Suppressor macrophage treated with lipopolysaccharide for 4 hours (primary cell): ENCODE results near the gene SLC9A9.

Source experiments
- DNase-seq: peaks from one replicate; pipeline ENCODE4 v3.0.0-alpha.2; 2020

Gene SLC9A9

GRCh38 chr3:143384076-143384475, 464.2 kb downstream of the SLC9A9 start:
- DNase-seq, result no peak

DNA sequence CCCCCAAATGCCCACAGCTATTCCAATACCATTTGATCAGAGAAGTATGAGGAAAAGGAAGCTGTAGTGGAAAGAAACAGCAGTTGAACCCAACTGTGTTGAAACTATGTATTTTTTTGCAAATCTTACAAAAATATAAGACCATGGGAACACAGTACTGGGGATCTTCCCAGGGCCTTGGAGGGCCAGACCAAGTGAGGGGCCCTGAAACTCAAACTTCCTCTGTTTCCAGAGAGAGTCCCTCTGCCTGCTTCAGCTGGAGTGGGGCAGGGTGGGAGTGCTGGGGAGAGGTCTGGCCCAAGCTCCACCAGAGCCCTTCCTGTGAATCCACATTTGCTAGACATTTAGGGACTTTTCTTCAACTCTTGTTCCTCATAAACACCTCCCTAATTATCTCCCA, 464.8 kb downstream of the SLC9A9 start:
- peak; percentile 15 for DNase-seq

- no peak for DNase-seq
Observed at GRCh38 chr3:143382816-143383215, 465.5 kb downstream of the SLC9A9 start.

DNA sequence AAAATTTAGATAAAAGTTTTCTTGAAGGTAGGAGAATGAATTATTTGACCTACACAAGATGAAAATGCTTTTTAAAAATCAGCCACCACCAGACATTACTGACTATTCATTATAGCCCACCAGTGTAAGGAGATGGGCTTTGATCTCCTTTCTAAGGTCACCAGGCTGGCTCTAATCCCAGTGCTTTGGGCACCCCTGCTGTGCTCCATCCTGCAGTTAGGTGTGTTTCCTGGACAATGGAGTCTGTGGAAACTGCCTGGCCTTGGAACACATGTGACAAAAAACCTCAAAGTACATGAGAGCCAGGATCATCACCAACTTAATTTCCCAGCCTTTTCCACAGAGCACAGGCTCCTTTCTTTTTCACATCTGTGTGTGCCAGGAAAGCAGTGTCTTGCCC, 467.8 kb downstream of the SLC9A9 start:
- DNase-seq, result no peak

DNA sequence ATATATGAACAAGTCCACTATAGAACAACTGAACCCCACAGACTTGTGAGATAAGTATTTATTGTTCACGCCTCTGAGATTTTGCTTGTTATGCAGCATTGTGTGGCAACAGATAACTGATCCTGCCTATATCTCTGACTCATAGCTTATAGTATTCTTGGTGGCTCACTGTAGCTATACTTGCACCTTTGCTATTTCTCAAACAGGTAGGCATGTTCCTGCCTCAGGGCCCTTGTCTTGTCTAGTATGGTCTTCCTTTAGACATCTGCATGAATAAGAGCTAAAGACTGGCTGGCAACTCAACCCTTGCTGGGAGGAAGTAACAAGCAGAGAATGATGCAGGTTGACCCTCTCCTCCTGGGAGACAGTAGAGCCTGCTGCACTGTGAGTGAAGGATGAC, 472.6 kb downstream of the SLC9A9 start:
- no peak for DNase-seq

GRCh38 chr3:143367171-143367570, 481.1 kb downstream of the SLC9A9 start:
- DNase-seq, result no peak

DNA sequence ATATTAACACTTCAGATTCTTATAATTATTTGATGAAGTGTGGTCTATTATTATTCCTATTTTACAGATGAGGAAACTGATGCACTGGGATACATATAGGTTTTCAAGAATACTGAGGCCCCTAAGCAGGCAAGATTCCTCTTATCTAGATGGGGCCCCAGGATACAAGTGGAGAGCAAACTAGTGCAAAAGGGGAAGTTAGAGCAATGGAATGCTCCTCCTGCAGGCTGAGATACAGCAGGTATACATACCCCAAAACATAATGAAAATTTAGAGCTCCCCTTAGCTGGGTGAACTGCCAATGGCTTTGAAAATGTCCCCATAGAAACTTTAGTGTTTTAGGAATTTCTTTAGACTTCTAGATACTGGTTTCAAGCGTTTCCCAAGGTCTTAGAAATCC, 481.6 kb downstream of the SLC9A9 start:
- DNase-seq, result no peak

DNA sequence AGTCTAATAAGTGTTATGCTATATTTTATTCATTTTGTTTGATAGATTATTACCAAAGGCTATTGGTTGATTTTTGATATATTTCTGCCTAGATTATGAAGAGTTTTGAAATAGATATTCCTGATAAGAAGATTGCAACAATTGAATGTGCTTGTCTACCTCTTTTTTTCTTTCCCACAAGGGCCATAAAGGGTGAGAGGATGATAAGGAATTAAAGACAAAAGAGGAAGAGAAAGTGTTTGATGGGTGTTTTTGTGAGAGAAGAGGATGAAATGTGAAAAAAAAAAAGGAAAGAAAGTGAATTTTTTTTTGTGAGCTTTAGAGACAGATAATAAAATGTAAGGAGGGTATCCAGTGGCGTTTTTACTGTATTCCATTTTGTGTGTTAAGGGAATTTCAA, 484.3 kb downstream of the SLC9A9 start:
- no peak for DNase-seq

GRCh38 chr3:143363276-143363675, 485.0 kb downstream of the SLC9A9 start:
- no peak for DNase-seq

- no peak for DNase-seq
Observed at GRCh38 chr3:143362115-143362991, 485.9 kb downstream of the SLC9A9 start.

- peak; percentile 6 for DNase-seq
Observed at GRCh38 chr3:143361589-143361988, 486.7 kb downstream of the SLC9A9 start.

DNA sequence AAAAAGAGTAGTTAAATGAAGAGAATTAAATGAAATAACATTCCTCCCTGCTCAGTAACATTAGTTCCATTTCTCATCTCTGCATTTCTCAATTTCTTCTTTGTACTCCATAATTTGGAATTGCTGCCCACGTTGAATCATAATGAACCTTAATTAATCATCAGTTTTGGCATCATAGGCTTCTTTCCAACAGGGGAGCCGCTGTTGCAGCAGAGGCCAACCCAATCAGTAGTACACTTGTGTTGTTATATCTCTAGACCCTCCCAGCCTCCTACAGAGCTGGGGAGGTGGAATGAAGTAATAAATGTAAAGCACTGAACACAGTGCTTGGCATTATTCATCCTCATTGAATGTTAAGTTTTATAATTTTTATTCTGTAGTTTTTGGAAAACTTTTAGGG, 488.0 kb downstream of the SLC9A9 start:
- no peak for DNase-seq

DNA sequence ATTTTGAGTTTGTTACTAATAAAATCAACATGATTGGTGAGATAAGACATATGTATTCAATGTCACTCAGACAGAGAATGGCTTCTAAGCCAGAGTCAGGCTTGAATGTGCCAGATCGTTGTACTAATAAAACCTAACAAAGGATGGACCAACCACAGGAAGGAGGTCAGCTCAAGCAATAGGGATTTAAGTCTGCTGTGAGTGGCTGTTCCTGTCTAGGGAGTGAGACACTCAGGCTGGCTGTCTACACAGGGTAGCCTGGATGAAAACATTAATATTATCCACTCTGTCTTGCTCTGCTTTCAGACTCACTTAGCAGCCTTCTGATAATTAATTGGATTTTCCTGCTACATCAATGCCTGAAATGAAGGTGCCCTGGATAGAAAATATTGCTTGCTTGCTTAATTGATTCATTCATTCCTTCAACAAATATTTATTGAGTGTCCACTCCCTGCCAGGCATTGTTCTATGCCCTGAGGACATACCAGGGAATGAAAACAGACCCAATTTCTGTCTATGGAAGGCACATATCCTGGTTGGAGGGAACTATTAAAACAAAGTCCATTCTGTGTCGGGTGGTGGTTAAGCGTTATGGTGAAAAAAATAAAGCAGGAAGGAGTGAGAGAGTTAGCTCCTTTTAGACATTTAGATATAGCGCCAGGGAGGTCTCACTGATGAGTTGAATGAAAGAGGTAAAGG, 489.3 kb downstream of the SLC9A9 start:
- no peak for DNase-seq

DNA sequence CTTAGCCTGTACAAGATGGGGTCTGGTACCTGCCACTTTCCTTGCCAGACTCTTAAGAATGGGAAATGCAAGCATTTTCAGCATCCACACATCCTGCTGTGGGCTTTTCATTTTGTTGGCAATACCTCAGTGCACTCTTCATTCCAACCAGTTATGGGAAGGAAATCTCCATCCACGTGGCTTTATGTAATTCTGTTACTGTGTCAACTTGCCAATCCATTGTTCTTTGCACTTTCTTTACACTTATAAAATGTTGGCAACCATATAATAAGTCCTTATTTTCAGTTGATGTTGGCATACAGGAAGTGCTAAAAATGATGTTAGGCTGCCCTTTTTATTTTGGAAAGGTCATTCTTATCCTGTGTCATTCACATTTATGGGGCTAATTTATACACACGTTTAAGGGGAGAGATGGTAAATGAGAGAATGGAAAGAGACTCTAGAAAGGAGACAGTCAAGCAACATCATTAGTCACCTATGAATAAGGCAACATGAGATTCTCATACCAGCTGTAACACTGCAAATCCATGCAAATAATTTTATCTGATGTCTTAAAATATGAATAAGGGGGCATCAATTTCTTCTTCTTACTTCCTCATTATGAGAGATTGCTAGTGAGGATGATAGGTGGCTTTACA, 490.0 kb downstream of the SLC9A9 start:
- DNase-seq, result no peak

DNA sequence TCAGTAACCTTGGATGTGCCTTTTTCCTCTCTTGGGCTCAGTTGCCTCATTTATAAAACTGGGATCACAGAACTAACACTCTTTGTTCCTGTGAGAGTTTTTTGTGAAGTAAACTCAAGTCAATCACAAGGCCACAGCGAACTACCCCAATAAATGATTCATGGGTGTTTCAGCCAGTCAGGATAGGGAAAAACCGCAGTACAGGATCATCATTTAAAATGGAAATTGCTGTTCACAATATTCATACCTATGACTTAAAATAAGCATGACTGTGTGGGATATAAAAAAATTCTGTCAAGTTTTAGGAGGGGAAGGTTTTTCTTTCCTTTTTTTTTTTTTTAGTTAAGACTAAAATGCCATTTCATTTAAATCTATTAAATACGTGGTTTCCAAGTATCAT, 490.6 kb downstream of the SLC9A9 start:
- no peak for DNase-seq

GRCh38 chr3:143356839-143357238, 491.4 kb downstream of the SLC9A9 start:
- DNase-seq, result no peak

GRCh38 chr3:143354342-143354741, 493.9 kb downstream of the SLC9A9 start:
- no peak for DNase-seq

- peak; percentile 52 for DNase-seq
Observed at GRCh38 chr3:143352850-143353550, 495.3 kb downstream of the SLC9A9 start.

DNA sequence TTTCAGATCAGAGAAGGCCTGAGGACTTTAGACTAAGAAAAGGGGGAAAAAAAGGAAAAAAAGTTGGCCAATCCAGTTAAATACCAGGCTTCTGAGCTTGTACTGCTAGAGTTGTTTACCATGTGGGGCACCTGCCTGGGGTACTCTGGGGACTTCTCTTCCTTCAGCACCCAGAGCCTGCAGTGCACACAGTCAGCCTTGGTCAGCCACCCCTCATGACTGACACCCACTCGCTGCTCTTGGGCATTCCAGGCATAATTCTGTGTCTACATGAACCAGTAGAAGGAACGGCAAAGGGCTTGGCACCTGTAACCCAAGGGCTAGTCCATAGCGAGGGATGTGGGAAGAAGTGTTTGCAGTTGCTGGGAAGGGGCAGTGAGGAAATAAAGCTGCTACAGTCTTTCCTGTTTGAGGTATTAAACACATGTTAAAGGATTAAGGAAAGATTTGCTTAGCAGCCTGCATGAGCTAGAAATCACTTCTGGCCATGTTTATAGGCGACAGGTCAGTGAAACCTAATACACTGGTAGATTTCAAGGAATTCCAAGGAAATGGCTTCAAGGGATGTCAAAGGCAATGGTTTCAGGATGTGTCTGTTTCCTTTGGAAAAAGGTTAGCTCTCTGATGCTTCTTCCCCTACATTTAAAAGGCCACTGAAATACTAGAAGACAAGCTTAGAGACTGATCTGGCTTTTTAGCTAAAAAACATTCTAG, 496.2 kb downstream of the SLC9A9 start:
- no peak for DNase-seq

DNA sequence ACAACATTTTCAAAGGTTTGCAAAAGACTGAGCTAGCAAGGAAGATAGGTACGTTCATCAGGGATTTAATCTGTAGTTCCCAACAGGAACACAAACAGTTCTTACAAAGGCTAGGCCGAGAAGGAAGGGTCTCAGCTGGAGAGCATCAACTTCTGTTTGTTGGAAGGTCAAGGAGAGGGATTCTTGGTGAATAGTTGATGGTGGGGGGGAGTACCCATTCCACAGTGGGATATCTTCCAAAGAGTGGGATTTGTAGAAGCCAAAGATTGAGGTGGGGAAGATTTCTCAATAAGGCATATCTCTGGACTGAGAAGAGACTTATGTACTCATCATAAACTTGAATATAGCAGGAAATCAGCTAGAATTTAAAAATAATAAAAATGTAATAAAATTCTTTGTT, 496.9 kb downstream of the SLC9A9 start:
- DNase-seq, result no peak

DNA sequence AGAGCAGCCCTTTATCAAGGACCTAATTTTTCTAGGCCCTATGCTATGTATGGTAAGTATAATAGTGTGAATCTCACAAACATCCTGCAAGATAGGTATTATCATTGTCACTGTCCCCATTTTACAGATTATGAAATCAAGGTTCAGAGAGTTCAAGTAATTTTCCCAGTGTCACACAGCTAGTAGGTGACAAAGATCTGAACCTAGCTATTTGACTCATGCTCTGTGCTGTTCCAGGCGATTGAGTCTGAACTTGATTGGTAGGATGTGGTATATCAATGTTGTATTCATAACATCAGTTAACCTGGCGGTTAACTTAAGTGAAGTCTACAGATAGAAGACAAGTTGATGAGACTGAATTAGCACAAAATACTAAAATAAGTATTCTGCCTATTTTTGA, 498.8 kb downstream of the SLC9A9 start:
- no peak for DNase-seq

DNA sequence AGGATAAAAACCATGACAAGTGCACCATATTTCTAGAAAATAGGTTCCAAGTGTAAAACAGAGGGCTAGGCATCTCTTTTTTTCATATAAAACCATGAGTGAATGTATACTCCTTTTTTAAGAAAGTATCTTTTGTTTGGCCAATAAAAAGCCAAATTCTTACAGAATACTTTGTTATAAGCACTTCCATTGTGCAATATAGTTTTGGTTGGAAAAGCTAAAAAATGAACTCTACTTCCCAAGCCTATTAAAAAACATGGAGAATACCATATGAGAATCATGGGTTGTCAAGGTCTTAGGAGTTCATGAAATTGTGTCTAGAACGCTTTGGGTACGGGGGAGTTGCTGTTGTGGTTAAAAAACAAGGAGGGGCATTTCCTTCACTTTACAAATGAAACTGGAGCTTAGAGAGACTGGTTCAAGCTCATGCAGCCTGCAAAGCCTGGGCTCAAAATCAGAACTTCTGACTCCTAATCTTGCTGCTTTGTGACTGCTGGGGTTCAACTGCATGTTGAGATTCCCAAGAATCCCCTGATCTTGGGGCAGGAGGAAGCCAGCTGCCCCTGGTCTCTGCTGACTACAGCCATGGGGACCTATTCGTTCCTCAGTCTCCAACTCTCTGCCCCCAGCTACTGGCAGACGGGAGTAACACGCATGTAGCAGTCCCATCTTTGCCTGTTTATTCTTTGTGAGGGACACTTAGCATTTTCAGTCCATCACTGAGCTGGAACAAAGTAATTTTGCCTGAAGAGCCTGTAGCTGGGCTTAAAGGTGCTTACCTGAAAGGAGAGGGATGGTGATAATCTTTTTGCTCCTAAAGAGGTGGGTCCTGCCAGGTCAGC, 499.6 kb downstream of the SLC9A9 start:
- no peak for DNase-seq
